Fibroblast of the aortic adventitia (primary cell): ENCODE data around the gene TNFAIP8L3. TPM values are rescaled to one million over a fixed set of nuclear protein-coding genes. Genes with fewer than 3 reads are reported as not detected.

Experiments
- DNase-seq: peaks from one replicate; pipeline ENCODE4 v3.0.0-alpha.2; 2010; ENCODE audit warnings: low read depth
- H3K4me3 ChIP-seq: 2 replicates; pipeline ENCODE4 v1.5.1; 2011; ENCODE audit warnings: low read depth, mild to moderate bottlenecking, control low read depth, low read length, moderate library complexity
- CTCF ChIP-seq: IDR thresholded peaks from 2 replicates; pipeline ENCODE4 v1.5.1; 2011; ENCODE audit warnings: mild to moderate bottlenecking, low read length, control low read depth, inconsistent platforms; ENCODE audit not compliant: insufficient read depth
- total RNA-seq: library from RNA; depleted of rRNA; stranded (reverse); fragments of >200 nt; gene quantifications from 2 replicates; pipeline ENCODE4 v1.2.3, GENCODE V29; 2012; ENCODE audit warnings: low replicate concordance

TNFAIP8L3 gene
- total RNA-seq, 1 donor: 22.4 TPM

GRCh38 chr15:51086409-51086808 lies 8.3 kb downstream of the TNFAIP8L3 start:
- DNase-seq: no peak
- no peak overlapping the region for H3K4me3 ChIP-seq

GRCh38 chr15:51085764-51086163 lies 8.9 kb downstream of the TNFAIP8L3 start:
- no peak overlapping the region for H3K4me3 ChIP-seq
- TF ChIP-seq CTCF: no peak
- no peak for DNase-seq

More at GRCh38 chr15:51086409-51086808, 8.3 kb downstream of the TNFAIP8L3 start:
- no peak for TF ChIP-seq CTCF

GRCh38 chr15:51083641-51084166 lies 11.0 kb downstream of the TNFAIP8L3 start:
- no peak for DNase-seq
- no peak for TF ChIP-seq CTCF

GRCh38 chr15:51082246-51082645 lies 12.5 kb downstream of the TNFAIP8L3 start:
- DNase-seq: no peak
- TF ChIP-seq CTCF: no peak

More at GRCh38 chr15:51083641-51084166, 11.0 kb downstream of the TNFAIP8L3 start:
- H3K4me3 ChIP-seq: no peak overlapping the region

GRCh38 chr15:51080286-51080685 lies 14.4 kb downstream of the TNFAIP8L3 start:
- DNase-seq: no peak
- no peak for TF ChIP-seq CTCF
- no peak overlapping the region for H3K4me3 ChIP-seq

More at GRCh38 chr15:51082246-51082645, 12.5 kb downstream of the TNFAIP8L3 start:
- no peak overlapping the region for H3K4me3 ChIP-seq

- TF ChIP-seq CTCF: no peak
- no peak for DNase-seq
Measured at GRCh38 chr15:51079226-51079625, 15.5 kb downstream of the TNFAIP8L3 start.

More at GRCh38 chr15:51079226-51079625, 15.5 kb downstream of the TNFAIP8L3 start:
- H3K4me3 ChIP-seq: no peak overlapping the region
